Left colon (tissue), 2 donors: Measurements from ENCODE around the gene ZNF473. TPM values are rescaled to one million over a fixed set of nuclear protein-coding genes. Genes with fewer than 3 reads are reported as not detected.
A peak's percentile ranks its signal among the peaks of the same experiment; 100 is the strongest.
"Not testable (repeated sequence)": the region's sequence is repeated elsewhere in the genome, so short reads cannot be mapped to it uniquely, and the experiment has no call there.

Experiments
- ATAC-seq: fragments of 200-7000 bp; cut with Tn5 transposase; one replicate; pipeline ENCODE4 v1.9.1; 2020; ENCODE audit warnings: mild to moderate bottlenecking, moderate library complexity
- DNase-seq, 2 donors: peaks; one replicate each; pipeline ENCODE4 v3.0.0-alpha.2; 2020
- intact Hi-C, 2 donors: fragments of 100-400 bp; cut with DNase I in 1 of 2; cut with micrococcal nuclease in 1 of 2; formaldehyde crosslinking; loops; one replicate each; pipeline versions ENCODE4 v1.11.2 to v1.14.0; 2022; cut with DNase I, micrococcal nuclease
- total RNA-seq, 2 donors: library from RNA; stranded (reverse); fragmentation: NEBNext Ultra II Directional; extraction: Animal tissue kit (Norgen Biotek cat#: 25700); gene quantifications; one replicate each; pipeline ENCODE4 v1.2.1, GENCODE V29; 2021
- donor health status: DM: no; HTN: no; CAD: no.
- donor health status: DM: yes; HTN: yes; CAD: no.

ZNF473 gene
- total RNA-seq, 2 donors from 2014 or later, result 4.9 to 5.9 TPM

DNA sequence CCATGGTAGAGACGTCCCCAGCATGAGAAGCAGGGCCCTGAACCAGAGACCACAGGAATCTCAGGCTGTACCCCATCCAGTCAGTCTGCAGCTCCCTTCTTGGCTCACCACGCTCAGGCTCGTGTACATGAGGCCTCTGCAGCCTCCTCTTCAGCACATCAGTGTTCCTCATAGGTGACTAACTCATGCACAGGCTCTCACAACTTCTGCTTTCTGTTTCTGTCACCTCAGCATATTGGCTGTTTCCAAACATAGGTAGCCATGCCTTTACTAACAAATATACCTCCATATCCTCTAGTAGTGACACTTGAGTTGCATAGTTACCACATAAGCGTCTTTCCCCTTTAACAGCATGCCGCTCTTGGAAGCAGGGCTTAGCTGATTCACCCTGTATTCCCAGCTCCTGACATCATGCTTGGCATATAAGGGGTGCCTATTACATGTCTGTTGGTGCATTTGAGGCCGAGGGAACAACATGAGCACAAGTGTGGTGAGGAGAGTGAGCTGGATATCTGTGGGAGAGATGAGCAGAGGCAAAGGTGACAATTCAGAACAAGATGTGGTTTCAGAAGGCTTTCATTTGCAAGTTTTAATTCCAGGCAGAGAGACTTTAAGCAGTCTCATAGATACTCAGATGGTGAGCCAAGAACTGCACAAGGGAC, 16.7 kb downstream of the ZNF473 start:
- intact Hi-C loops, result no loop called here
- DNase-seq, result no peak
- ATAC-seq, result no peak

GRCh38 chr19:50043967-50044366, 18.2 kb downstream of the ZNF473 start:
- ATAC-seq (no peak), DNase-seq (no peak)
- intact Hi-C loops, result no loop called here

DNA sequence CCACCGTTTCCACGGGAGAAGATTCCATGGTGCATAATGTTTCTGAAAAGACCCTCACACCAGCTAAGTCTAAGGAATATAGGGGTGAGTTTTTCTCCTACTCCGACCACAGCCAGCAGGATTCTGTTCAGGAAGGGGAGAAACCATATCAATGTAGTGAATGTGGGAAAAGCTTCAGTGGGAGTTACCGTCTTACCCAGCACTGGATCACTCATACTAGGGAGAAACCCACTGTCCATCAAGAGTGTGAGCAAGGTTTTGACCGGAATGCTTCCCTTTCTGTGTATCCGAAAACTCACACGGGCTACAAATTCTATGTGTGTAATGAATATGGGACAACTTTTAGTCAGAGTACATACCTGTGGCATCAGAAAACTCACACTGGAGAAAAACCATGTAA, 19.1 kb downstream of the ZNF473 start:
- intact Hi-C loops, result no loop called here
- no peak for DNase-seq
- no peak for ATAC-seq

- DNase-seq (peak; percentile 39 to 68), ATAC-seq (no peak)
- intact Hi-C loops, result no loop called here
Measured at GRCh38 chr19:50046649-50047503, 21.1 kb downstream of the ZNF473 start.

DNA sequence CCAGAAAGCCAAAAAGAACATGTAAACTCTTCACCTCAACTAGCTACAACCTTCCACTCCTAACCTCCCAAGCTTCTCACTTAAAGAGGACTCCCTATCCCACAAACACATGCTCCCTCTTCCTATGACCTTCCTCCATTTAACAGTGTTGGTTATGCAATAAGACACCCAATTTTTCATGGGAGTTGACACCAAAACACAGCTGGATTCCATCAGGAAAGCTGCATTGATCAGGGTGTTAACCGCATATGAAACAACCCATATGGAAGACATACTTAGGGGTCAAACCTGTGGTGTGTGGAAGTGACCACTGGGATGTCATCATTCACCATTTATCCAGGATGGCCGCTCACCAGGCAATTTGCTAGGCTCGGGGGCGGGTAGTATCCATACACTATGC, 21.9 kb downstream of the ZNF473 start:
- ATAC-seq, result no peak
- intact Hi-C loops, result no loop called here
- DNase-seq, result no peak

GRCh38 chr19:50050406-50051227, 24.8 kb downstream of the ZNF473 start:
- ATAC-seq (peak; percentile 98), DNase-seq (peak; percentile 77 to 87)
- intact Hi-C loops, result no loop called here

GRCh38 chr19:50051228-50051895, 25.6 kb downstream of the ZNF473 start:
- ATAC-seq, intact Hi-C loops, DNase-seq: not testable (repeated sequence)

DNA sequence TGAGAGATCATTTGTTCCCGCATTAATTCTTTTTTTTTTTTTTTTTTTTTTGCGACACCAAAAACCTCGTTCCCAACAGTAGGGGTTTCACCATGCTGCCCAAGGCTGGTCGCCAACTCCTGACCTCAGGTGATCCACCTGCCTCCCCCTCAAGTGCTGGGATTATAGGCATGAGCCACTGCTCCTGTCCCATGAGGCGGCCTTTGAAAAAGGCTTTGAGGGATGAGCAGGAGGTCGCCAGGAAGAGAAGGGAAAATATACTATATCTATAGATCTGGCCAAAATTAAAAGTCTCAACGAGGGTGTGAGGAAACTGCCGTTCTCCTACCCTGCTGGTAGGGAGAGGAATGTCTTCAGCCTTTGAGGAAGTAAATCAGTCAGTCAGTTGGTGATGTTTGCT, 26.2 kb downstream of the ZNF473 start:
- no peak for ATAC-seq
- intact Hi-C loops, result no loop called here
- DNase-seq, result no peak

DNA sequence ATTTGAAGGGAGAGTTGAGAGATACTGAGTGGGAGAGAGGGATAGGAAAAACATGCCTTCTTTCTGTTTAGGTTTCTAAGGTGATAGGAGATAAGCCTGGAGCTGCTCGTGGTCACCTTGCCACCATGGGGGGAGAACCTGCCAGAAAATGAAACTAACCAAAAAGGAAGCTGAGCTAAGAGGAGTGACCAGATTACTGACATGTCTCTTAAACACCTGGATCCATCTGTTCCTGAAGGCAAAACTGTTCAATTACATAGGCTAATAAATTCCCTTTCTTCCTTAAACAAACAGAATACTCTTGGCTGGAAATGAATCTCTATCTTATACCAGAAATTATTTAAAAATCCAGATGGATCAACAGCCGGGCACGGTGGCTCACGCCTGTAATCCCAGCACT, 27.3 kb downstream of the ZNF473 start:
- ATAC-seq, result no peak
- intact Hi-C loops, result no loop called here
- no peak for DNase-seq

- ATAC-seq, result no peak
- DNase-seq, result no peak
- intact Hi-C loops, result no loop called here
Measured at GRCh38 chr19:50058425-50058824, 32.6 kb downstream of the ZNF473 start.

GRCh38 chr19:50059045-50059444, 33.2 kb downstream of the ZNF473 start:
- no peak for ATAC-seq
- intact Hi-C loops, result no loop called here
- no peak for DNase-seq

GRCh38 chr19:50060107-50060506, 34.3 kb downstream of the ZNF473 start:
- DNase-seq (no peak), ATAC-seq (no peak)
- intact Hi-C loops, result no loop called here

GRCh38 chr19:50061650-50062049, 35.8 kb downstream of the ZNF473 start:
- intact Hi-C loops, result no loop called here
- DNase-seq, result no peak
- no peak for ATAC-seq

DNA sequence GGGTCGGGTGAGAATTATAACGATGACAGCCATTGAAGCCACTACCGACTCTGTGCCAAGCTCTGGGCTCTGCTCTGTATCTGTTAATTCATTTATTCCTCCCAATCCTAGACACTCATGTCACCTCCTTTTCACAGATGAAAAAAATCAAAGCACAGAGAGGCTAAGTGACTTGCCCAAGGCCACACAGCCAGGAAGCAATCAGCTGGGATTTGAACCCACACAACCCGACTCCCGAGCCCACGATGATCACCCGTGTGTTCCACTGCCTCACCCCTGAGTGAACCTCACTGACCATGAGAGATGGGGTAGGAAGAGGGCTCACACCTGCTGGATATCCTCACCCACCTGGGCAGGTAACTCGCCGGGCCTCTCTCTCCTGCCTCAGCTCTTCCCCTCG, 40.1 kb downstream of the ZNF473 start:
- no peak for ATAC-seq
- intact Hi-C loops, result no loop called here
- DNase-seq, result no peak

GRCh38 chr19:50067575-50067974, 41.8 kb downstream of the ZNF473 start:
- intact Hi-C loops, result no loop called here
- DNase-seq (no peak), ATAC-seq (no peak)

- intact Hi-C loops, DNase-seq, ATAC-seq: not testable (repeated sequence)
Measured at GRCh38 chr19:50068382-50068781, 42.6 kb downstream of the ZNF473 start.

DNA sequence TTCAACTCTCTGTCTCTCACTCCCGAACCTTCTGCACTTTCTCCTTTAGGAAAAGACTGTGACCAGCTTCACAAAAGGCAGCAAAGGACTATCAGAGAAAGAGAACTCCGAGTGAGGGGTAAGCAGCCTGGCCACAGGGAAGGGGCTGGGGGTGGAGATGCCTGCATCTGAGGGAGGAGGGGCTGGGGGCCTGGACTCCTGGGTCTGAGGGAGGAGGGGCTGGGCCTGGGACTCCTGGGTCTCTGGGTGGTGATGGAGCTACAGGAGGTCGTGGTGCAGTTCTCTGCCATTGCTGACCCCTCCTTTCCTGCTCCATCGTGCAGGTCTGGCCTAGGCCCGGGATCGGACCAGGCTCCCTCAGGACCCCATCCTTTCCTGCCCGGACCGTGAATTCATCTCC, 49.3 kb downstream of the ZNF473 start:
- intact Hi-C loops, DNase-seq, ATAC-seq: not testable (repeated sequence)

- DNase-seq, intact Hi-C loops, ATAC-seq: not testable (repeated sequence)
Measured at GRCh38 chr19:50075644-50076372, 50.0 kb downstream of the ZNF473 start.
